GOT3 (cell line): ENCODE results near the gene PLEKHH2.

Source experiments
- DNase-seq: peaks from one replicate; lab custom pipeline; 2025; ENCODE audit warnings: mixed read lengths; lab: John Stamatoyannopoulos, UW

Gene PLEKHH2

GRCh38 chr2:43812947-43813346 is 175.9 kb downstream of the PLEKHH2 start:
- DNase-seq: no peak

GRCh38 chr2:43814711-43815110 is 177.7 kb downstream of the PLEKHH2 start:
- no peak for DNase-seq
